CMK (cell line): Measurements from ENCODE around the gene DDI1.

Experiments
- DNase-seq: peaks from one replicate; pipeline ENCODE4 v3.0.0-alpha.2; 2010; ENCODE audit warnings: low read depth

DDI1 gene

GRCh38 chr11:104078245-104078644 is 41.8 kb downstream of the DDI1 start:
- DNase-seq = no peak

- no peak for DNase-seq
These were observed 42.6 kb downstream of the DDI1 start for GRCh38 chr11:104078995-104079394.

GRCh38 chr11:104086621-104087020 is 50.2 kb downstream of the DDI1 start:
- DNase-seq = no peak
